Neural cell (in vitro differentiated cells): Measurements from ENCODE around the gene GAGE2A. TPM values are rescaled to one million over a fixed set of nuclear protein-coding genes. Genes with fewer than 3 reads are reported as not detected.
"Not testable (repeated sequence)": the region's sequence is repeated elsewhere in the genome, so short reads cannot be mapped to it uniquely, and the experiment has no call there.

Experiments
- H2AFZ ChIP-seq: fragments of 200-600, 300-800 bp; sonication (generic), shearing (Covaris generic); 2 replicates; pipeline ENCODE4 v1.6.0; 2014; ENCODE audit warnings: low read depth, mild to moderate bottlenecking, antibody characterized with exemption, low read length, moderate library complexity
- H3F3A ChIP-seq: fragments of 200-600 bp; shearing (Covaris generic); 2 replicates; pipeline ENCODE4 v1.6.1; 2016; ENCODE audit warnings: mild to moderate bottlenecking, moderate library complexity, mixed read lengths, antibody characterized with exemption, low read length; ENCODE audit not compliant: insufficient read depth, poor library complexity, severe bottlenecking
- H3K27ac ChIP-seq: fragments of 200-600, 300-800 bp; sonication (generic), shearing (Covaris generic); 2 replicates; pipeline ENCODE4 v1.5.1; 2014; ENCODE audit warnings: mild to moderate bottlenecking, low read length, moderate library complexity
- H3K27me3 ChIP-seq: fragments of 300-800, 200-600 bp; sonication (generic), shearing (Covaris generic); 2 replicates; pipeline ENCODE4 v1.6.0; 2014; ENCODE audit warnings: mild to moderate bottlenecking, low read depth, low read length, moderate library complexity; ENCODE audit not compliant: insufficient read depth
- H3K36me3 ChIP-seq: fragments of 300-800, 200-600 bp; sonication (generic), shearing (Covaris generic); 2 replicates; pipeline ENCODE4 v1.5.1; 2014; ENCODE audit warnings: mild to moderate bottlenecking, antibody characterized with exemption, low read length, moderate library complexity; ENCODE audit not compliant: insufficient read depth
- H3K4me2 ChIP-seq: fragments of 300-800, 200-600 bp; sonication (generic), shearing (Covaris generic); 2 replicates; pipeline ENCODE4 v1.6.0; 2014; ENCODE audit warnings: mild to moderate bottlenecking, low read length
- H3K4me3 ChIP-seq: fragments of 300-800, 200-600 bp; sonication (generic), shearing (Covaris generic); 2 replicates; pipeline ENCODE4 v1.5.1; 2014; ENCODE audit warnings: mild to moderate bottlenecking, low read length, moderate library complexity
- H3K79me2 ChIP-seq: fragments of 200-600 bp; shearing (Covaris generic); replicated peaks from 2 replicates; pipeline ENCODE4 v1.6.0; 2014; ENCODE audit warnings: mild to moderate bottlenecking, low read length, moderate library complexity; ENCODE audit not compliant: insufficient read depth
- H3K9ac ChIP-seq: fragments of 300-800, 200-600 bp; sonication (generic), shearing (Covaris generic); 2 replicates; pipeline ENCODE4 v1.6.1; 2016; ENCODE audit warnings: mild to moderate bottlenecking, low read length, mixed read lengths
- H3K9me2 ChIP-seq: fragments of 200-600 bp; shearing (Covaris generic); 2 replicates; pipeline ENCODE4 v1.6.1; 2016; ENCODE audit warnings: mild to moderate bottlenecking, low read length, mixed read lengths; ENCODE audit not compliant: insufficient read depth
- H3K9me3 ChIP-seq: fragments of 200-600, 300-800 bp; sonication (generic), shearing (Covaris generic); 2 replicates; pipeline ENCODE4 v1.6.1; 2016; ENCODE audit warnings: mild to moderate bottlenecking, mixed run types, low read length, moderate library complexity, mixed read lengths
- H4K20me1 ChIP-seq: fragments of 200-600 bp; shearing (Covaris generic); 2 replicates; pipeline ENCODE4 v1.6.1; 2016; ENCODE audit warnings: mild to moderate bottlenecking, mixed run types; ENCODE audit not compliant: insufficient read depth
- polyA minus RNA-seq: library from RNA; depleted of rRNA, polyadenylated mRNA; stranded (reverse); fragments of >200 nt; gene quantifications from 2 replicates; pipeline ENCODE4 v1.2.3, GENCODE V29; 2014
- polyA plus RNA-seq: library from polyadenylated mRNA; depleted of rRNA; stranded (reverse); fragments of >200 nt; gene quantifications from 2 replicates; pipeline ENCODE4 v1.2.3, GENCODE V29; 2014

The GAGE2A gene, protein sequence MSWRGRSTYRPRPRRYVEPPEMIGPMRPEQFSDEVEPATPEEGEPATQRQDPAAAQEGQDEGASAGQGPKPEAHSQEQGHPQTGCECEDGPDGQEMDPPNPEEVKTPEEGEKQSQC
- not detected in 2 replicates for polyA plus RNA-seq
- not detected in 2 replicates for polyA minus RNA-seq

DNA sequence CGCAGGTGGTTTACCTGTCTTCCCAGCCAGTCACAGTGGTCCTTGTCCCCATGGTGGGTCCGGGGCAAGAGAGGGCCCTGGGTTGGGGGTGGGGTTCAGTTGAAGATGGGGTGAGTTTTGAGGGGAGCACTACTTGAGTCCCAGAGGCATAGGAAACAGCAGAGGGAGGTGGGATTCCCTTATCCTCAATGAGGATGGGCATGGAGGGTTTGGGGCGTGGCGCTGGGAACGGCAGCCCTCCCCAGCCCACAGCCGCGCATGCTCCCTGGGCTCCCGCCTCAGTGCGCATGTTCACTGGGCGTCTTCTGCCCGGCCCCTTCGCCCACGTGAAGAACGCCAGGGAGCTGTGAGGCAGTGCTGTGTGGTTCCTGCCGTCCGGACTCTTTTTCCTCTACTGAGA lies at the start of gene GAGE2A:
GAGE2A (plus strand) TSS at position 301 of the 400 bp plus-strand sequence. CDS start 1,155 bp downstream, outside the sequence.
- not testable (repeated sequence) for H3K4me3 ChIP-seq

GRCh38 chrX:49541433-49541832 lies 47.9 kb upstream of the GAGE2A start, which contains the start of gene GAGE12D:
GAGE12D (plus strand) TSS chrX:49541733; CDS start chrX:49542888, 1,155 bp downstream.
- not testable (repeated sequence) for H3K9me2 ChIP-seq, H3K9ac ChIP-seq, H3K4me3 ChIP-seq, H4K20me1 ChIP-seq, H3K27ac ChIP-seq, H3F3A ChIP-seq, H3K36me3 ChIP-seq, H3K27me3 ChIP-seq, H3K4me2 ChIP-seq, H2AFZ ChIP-seq, H3K9me3 ChIP-seq, H3K79me2 ChIP-seq

More for the DNA sequence above, at the start of gene GAGE2A:
- H4K20me1 ChIP-seq, H3K9me2 ChIP-seq, H3K79me2 ChIP-seq, H3F3A ChIP-seq, H3K27ac ChIP-seq, H3K27me3 ChIP-seq, H2AFZ ChIP-seq, H3K4me2 ChIP-seq, H3K9ac ChIP-seq, H3K9me3 ChIP-seq, H3K36me3 ChIP-seq: not testable (repeated sequence)

DNA sequence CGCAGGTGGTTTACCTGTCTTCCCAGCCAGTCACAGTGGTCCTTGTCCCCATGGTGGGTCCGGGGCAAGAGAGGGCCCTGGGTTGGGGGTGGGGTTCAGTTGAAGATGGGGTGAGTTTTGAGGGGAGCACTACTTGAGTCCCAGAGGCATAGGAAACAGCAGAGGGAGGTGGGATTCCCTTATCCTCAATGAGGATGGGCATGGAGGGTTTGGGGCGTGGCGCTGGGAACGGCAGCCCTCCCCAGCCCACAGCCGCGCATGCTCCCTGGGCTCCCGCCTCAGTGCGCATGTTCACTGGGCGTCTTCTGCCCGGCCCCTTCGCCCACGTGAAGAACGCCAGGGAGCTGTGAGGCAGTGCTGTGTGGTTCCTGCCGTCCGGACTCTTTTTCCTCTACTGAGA lies 38.3 kb upstream of the GAGE2A start, which contains the start of gene GAGE12E:
GAGE12E (plus strand) TSS at position 301 of the 400 bp plus-strand sequence. CDS start 1,155 bp downstream, outside the sequence.
- not testable (repeated sequence) for H3K27ac ChIP-seq, H3K4me3 ChIP-seq, H3K9me2 ChIP-seq, H3K79me2 ChIP-seq, H3F3A ChIP-seq, H3K36me3 ChIP-seq, H3K4me2 ChIP-seq, H4K20me1 ChIP-seq, H2AFZ ChIP-seq, H3K9me3 ChIP-seq, H3K9ac ChIP-seq, H3K27me3 ChIP-seq

- H4K20me1 ChIP-seq, H2AFZ ChIP-seq, H3K79me2 ChIP-seq, H3K27ac ChIP-seq, H3K36me3 ChIP-seq, H3K9me2 ChIP-seq, H3K27me3 ChIP-seq, H3K9me3 ChIP-seq, H3K9ac ChIP-seq, H3F3A ChIP-seq, H3K4me2 ChIP-seq, H3K4me3 ChIP-seq: not testable (repeated sequence)
These were observed 28.8 kb upstream of the GAGE2A start, which contains the start of gene GAGE12F for GRCh38 chrX:49560542-49560941. GAGE12F (plus strand) TSS chrX:49560842; CDS start chrX:49561997, 1,155 bp downstream.

DNA sequence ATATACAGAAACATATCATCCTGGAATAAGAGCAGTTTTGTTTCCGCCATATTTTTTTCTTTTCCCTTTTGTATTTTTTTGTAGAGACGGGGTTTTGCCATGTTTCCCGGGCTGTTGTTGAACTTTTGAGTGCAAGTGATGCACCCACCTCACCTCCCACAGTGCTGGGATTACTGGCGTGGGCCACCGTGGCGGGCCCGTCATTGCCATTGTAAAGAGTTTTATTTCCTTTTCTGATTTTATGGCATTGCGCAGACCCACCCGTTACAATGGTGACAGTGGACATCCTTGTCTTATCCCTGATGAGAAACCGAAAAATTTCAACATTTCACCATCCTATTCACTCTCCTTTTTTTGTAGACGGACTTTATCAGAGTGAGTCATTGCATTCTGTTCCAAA lies 20.6 kb upstream of the GAGE2A start:
- not testable (repeated sequence) for H2AFZ ChIP-seq, H3F3A ChIP-seq, H4K20me1 ChIP-seq, H3K4me3 ChIP-seq, H3K79me2 ChIP-seq, H3K4me2 ChIP-seq, H3K9me2 ChIP-seq, H3K27ac ChIP-seq, H3K27me3 ChIP-seq, H3K9me3 ChIP-seq, H3K9ac ChIP-seq, H3K36me3 ChIP-seq

DNA sequence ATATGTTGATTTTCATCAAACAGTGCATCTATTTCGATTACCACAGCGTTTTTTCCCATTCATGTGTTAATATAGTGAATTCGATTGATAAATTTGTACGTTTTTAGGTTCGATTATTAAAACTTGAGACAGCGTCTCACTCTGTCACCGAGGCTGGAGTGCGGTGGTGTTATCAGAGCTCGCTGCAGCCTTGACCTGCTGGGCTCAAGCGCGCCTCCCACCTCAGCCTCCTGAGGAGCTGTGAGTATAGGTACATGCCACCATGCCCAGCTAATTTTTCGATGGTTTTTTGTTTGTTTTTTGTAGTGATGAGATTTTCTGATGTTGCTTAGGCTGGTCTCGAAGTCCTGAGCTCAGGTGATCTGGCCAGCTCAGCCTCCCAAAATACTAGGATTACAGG lies 20.1 kb upstream of the GAGE2A start:
- H3K9me3 ChIP-seq, H2AFZ ChIP-seq, H3K9ac ChIP-seq, H4K20me1 ChIP-seq, H3K36me3 ChIP-seq, H3K4me3 ChIP-seq, H3K27me3 ChIP-seq, H3F3A ChIP-seq, H3K4me2 ChIP-seq, H3K79me2 ChIP-seq, H3K9me2 ChIP-seq, H3K27ac ChIP-seq: not testable (repeated sequence)

DNA sequence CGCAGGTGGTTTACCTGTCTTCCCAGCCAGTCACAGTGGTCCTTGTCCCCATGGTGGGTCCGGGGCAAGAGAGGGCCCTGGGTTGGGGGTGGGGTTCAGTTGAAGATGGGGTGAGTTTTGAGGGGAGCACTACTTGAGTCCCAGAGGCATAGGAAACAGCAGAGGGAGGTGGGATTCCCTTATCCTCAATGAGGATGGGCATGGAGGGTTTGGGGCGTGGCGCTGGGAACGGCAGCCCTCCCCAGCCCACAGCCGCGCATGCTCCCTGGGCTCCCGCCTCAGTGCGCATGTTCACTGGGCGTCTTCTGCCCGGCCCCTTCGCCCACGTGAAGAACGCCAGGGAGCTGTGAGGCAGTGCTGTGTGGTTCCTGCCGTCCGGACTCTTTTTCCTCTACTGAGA lies 19.2 kb upstream of the GAGE2A start, which contains the start of gene GAGE12G:
GAGE12G (plus strand) TSS at position 301 of the 400 bp plus-strand sequence. CDS start 1,155 bp downstream, outside the sequence.
- not testable (repeated sequence) for H3K9ac ChIP-seq, H4K20me1 ChIP-seq, H3K36me3 ChIP-seq, H3K4me3 ChIP-seq, H3K9me3 ChIP-seq, H3K79me2 ChIP-seq, H3K27me3 ChIP-seq, H3K4me2 ChIP-seq, H2AFZ ChIP-seq, H3K9me2 ChIP-seq, H3F3A ChIP-seq, H3K27ac ChIP-seq

- H3K27ac ChIP-seq, H3K79me2 ChIP-seq, H3K9ac ChIP-seq, H2AFZ ChIP-seq, H3K36me3 ChIP-seq, H4K20me1 ChIP-seq, H3K4me2 ChIP-seq, H3K9me3 ChIP-seq, H3K9me2 ChIP-seq, H3K4me3 ChIP-seq, H3K27me3 ChIP-seq, H3F3A ChIP-seq: not testable (repeated sequence)
These were observed 9.6 kb upstream of the GAGE2A start, which contains the start of gene GAGE12H for GRCh38 chrX:49579649-49580048. GAGE12H (plus strand) TSS chrX:49579949; CDS start chrX:49581104, 1,155 bp downstream.
